Stimulated activated CD8-positive, alpha-beta memory T cell treated with anti-CD3 and anti-CD28 coated beads, Interleukin-7, amount 100 ng/mL, for 48 hours (primary cell): ENCODE measurements around the gene LCE1A.

ENCODE experiments used
- DNase-seq, 2 donors: peaks; one replicate each; pipeline ENCODE4 v3.0.0-alpha.2; 2020; ENCODE audit warnings: low read depth in 1 of 2; ENCODE audit errors: extremely low read depth in 1 of 2

Gene LCE1A

GRCh38 chr1:152869808-152870419 is 42.6 kb downstream of the LCE1A start:
- peak; percentile 9 to 24 for DNase-seq

GRCh38 chr1:152870831-152871730 is 43.8 kb downstream of the LCE1A start:
- DNase-seq, result no peak

DNA sequence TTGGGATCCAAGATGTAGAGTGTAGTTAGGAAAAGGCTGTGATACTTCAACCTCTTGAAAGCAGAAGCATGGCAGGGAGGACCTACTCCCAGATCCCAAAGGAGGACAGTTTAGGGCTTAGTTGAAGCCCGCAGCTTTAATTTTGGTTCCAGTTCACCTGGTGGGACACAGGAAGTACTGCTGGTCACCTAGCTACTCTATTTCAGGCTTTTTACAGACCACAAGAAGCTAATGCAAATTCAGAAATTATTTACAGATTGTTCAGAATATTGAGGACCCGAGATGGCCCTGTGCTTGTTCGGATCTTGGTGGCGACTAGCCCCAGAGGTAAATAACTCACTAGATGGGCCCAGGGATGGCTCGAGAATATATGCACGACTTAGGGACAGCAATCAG is 44.5 kb downstream of the LCE1A start:
- no peak for DNase-seq

- DNase-seq, result no peak
Measured at GRCh38 chr1:152873495-152873894, 46.2 kb downstream of the LCE1A start.

GRCh38 chr1:152876827-152877226 is 49.6 kb downstream of the LCE1A start:
- DNase-seq, result no peak
